IPS-NIHi11 (cell line): Measurements from ENCODE around the gene CADPS2.
"Not testable (repeated sequence)": the region's sequence is repeated elsewhere in the genome, so short reads cannot be mapped to it uniquely, and the experiment has no call there.

Experiments used
- DNase-seq: peaks from one replicate; pipeline ENCODE4 v3.0.0; 2012; ENCODE audit warnings: mixed read lengths, low spot score

Gene CADPS2

DNA sequence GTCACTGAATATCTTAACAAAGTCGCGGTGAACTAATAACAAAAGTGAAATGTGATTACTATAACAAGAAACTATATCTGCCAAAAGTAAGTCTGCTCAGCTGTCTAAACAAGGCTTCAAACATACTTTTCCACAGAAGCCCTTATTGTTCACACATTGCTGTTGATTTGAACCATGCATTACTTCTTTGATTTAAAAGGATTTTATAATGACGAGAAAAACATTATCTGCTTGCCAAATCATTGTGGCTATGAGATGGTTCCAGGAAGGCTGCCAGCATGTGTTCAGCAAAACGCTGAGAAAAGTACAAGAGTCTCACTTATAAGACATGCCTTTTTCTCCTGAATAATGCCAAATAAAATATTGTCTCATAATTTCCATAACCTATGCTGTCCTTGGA is 211.8 kb downstream of the CADPS2 start:
- no peak for DNase-seq

DNA sequence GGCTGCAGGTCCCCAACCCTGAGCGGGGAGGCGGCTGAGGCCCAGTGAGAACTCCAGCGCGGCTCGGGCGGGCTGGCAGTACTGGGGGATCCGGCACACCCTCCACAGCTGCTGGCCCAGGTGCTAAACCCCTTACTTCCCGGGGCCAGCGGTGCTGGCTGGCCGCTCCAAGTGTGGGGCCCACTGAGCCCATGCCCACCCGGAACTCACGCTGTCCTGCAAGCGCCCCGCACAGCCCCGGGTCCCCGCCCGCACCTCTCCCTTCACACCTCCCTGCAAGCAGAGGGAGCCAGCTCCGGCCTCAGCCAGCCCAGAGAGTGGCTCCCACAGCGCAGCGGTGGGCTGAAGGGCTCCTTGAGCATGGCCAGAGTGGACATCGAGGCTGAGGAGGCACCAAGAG is 212.3 kb downstream of the CADPS2 start:
- DNase-seq, result no peak

DNA sequence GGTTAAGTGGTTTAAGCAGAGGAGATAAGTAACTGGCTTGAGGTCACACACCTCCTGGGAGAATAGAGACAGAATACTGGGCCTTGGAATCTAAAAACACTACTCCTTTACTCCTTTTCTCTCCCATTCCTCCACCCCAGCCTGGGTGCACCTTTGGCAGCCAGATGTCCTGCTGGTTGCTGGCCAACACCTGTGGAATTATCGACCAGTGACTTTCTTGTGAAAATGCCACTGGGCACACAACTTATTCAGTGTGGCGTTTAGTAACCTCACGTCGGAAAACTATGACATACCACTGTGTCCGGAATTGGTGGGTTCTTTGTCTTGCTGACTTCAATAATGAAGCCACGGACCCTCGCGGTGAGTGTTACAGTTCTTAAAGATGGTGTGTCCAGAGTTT is 213.7 kb downstream of the CADPS2 start:
- no peak for DNase-seq

GRCh38 chr7:122663733-122664132 is 222.5 kb downstream of the CADPS2 start:
- no peak for DNase-seq

DNA sequence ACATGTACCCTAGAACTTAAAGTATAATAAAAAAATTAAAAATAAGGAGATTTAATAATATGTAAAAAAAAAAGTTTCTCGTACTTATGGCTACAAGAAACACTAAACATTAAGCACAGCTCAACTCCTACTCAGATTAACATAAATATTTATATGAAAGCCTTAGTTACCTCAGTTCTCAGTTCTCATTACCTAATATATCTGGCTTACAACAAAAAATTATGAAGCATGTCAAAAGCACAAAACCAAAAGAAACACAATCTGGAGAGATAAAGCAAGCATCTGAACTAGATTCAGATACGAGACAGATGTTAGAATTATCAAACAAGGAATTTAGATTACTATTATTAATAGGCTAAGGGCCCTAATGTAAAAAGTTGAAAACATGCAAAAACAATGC is 227.4 kb downstream of the CADPS2 start:
- no peak for DNase-seq

DNA sequence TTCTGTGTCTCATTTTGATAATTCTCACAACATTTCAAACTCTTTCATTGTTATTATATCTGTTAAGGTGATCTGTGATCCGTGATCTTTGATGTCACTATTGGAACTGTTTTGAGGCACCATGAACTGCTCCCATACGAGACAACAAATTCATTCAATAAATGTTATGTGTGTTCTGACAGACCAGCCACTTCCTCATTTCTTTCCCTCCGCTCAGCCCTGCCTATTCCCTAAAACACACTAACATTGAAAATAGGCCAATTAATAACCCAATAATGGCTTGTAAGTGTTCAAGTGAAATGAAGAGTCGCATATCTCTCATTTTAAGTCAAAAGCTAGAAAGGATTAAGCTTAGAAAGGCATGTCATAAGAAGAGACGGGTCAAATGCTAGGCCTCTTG is 232.6 kb downstream of the CADPS2 start:
- DNase-seq, result no peak

GRCh38 chr7:122652876-122653275 is 233.4 kb downstream of the CADPS2 start:
- peak; percentile 20 for DNase-seq

- no peak for DNase-seq
Measured at GRCh38 chr7:122651451-122651850, 234.8 kb downstream of the CADPS2 start.

GRCh38 chr7:122643250-122643649 is 243.0 kb downstream of the CADPS2 start:
- no peak for DNase-seq

GRCh38 chr7:122638459-122638858 is 247.8 kb downstream of the CADPS2 start:
- DNase-seq, result no peak

GRCh38 chr7:122637784-122638183 is 248.5 kb downstream of the CADPS2 start:
- no peak for DNase-seq

DNA sequence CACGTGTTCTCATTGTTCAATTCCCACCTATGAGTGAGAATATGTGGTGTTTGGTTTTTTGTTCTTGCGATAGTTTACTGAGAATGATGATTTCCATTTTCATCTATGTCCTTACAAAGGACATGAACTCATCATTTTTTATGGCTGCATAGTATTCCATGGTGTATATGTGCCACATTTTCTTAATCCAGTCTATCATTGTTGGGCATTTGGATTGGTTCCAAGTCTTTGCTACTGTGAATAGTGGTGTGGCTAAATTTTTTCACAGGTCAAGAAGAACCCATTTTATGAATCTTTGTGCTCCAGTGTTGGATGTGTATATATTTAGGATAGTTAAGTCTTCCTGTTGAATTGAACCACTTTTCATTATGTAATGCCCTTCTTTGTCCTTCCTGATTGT is 250.8 kb downstream of the CADPS2 start:
- not testable (repeated sequence) for DNase-seq

GRCh38 chr7:122633472-122633871 is 252.8 kb downstream of the CADPS2 start:
- DNase-seq, result no peak

DNA sequence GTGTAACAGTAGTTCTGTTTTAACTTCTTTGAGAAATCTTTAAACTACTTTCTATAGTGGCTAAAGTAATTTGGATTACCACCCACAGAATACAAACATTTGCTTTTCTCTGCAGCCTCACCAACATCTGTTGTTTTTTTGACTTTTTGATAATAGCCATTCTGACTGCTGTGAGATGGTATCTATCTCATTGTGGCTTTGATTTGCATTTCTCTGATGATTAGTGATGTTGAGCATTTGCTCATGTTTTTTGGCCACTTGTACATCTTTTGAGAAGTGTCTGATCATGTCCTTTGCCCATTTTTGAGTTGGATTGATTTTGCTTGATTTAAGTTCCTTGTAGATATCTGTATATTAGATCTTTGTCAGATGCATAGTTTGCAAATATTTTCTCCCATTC is 254.0 kb downstream of the CADPS2 start:
- DNase-seq, result no peak

GRCh38 chr7:122629412-122629953 is 256.8 kb downstream of the CADPS2 start:
- no peak for DNase-seq

GRCh38 chr7:122628651-122629411 is 257.4 kb downstream of the CADPS2 start:
- DNase-seq, result no peak

- no peak for DNase-seq
Measured at GRCh38 chr7:122626785-122627184, 259.5 kb downstream of the CADPS2 start.

DNA sequence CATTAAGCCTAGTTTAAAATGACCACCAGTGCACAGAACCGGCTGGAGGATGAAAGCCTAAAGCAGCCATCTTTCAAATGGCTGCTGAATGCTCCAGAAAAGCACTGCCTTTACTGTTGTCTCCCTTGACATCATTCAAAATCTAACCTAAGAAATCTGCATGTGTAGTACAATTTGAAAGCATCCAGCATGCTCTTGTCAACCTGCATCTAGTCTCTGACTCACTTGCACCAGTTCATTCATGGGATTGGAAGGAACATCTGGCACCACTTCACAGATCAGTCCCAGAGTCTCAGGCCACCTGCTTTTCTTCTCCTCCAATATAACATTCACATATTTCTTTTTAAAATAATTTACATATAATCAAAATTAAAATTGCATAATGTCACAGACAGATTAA is 263.6 kb downstream of the CADPS2 start:
- DNase-seq, result no peak

DNA sequence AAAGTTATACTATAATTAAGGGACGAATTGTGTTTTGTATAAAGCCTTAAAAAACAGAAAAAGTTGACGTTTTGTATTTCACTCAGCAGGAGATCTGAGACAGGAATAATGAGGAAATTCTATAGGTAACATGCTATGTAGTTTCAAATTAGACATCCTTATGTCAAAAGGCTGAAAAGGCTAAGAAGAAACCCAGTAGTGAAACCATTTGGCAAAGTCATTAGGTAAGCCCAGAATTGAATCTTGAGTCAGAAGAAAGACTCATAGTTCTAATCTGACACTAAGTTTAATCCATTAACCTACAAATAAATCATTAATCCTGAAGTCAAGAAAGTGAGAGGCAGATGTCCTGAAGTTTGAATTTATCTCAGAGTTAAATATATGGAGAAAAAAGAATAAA is 266.6 kb downstream of the CADPS2 start:
- no peak for DNase-seq

DNA sequence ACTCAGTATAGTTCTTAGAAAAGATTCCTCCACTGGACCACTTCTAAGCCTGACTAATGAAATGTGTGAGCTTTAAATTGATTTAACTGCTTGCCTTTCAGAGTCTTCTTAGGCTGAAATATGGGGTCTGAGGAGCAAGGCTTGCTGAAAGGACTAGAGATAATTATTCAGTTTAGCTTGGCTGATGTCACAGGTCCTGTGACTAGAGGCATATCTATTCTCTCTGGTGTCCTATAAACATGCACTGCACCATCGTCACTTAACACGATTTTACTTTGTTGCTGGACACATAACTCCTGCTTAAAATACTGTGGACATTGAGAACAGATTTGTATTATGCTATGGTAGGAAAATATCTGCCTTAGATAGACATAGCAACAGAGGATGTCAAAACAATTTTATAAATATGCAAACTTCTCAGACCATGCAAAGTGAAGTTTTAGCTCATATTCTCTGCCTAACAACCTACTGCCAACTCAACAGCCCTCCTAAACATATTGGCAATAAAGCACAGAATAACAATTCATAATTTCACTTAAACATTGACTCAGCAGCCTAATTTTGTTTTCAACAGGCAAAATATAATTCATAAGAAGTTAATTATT is 267.6 kb downstream of the CADPS2 start:
- no peak for DNase-seq

- DNase-seq, result no peak
Measured at GRCh38 chr7:122616951-122617350, 269.3 kb downstream of the CADPS2 start.

DNA sequence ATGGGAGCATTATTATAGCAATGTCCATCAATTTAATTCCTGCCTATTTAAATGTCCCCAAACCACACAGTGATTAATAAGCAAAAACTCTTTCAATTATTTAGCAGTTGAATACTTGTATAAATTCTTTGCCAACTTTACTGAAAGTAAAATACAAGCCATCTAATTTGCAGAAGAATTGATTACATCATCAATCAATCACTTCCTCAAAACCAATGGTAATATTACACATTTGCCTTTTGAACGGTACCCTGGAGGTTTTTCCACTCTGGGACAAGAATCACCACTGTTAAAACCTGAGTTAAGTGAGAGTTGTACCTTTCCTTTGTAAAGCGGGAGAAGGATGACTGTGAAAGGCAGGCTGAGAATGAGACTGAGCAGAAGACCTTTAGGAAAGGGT is 280.3 kb downstream of the CADPS2 start:
- DNase-seq, result no peak

DNA sequence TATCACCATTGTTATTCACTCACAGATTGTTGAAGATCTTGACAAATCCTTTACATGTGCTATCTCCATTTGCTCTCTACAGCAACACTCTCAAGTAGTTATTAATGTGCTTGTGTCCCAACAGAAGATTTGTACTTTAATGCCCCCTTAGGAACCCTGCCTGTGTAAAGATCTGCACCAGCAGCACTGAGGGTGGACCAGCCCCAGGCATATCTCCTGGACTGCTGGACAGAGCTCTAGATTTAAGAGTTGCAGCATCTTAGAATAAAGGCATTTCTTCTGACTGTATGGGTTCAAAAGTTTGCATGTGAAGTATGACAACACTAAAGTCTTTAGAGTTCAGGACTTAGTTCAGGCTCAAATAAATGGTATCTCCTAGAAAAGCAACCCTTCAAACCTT is 282.0 kb downstream of the CADPS2 start:
- no peak for DNase-seq

DNA sequence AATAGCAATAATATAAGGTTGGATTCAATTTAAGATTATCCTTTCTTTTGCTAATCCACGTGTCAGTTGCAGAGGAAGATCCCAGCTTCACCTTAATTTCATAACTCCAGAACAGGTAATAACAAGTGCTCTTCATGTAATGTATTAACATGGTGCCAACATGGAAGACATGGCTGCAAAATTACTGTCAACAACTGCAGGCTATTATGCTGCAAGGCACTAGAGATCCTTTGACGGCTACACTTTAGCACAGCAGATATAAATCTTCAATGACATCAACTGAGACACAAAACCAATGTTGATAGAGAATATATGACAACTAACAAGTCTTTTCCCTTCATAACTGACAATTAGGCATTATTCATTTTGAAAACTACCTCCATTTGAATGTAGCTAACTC is 283.5 kb downstream of the CADPS2 start:
- DNase-seq, result no peak
